DMS114 treated with DMSO at 0.1 percent for 48 hours (cell line): ENCODE measurements around the gene TOMM7.

Experiments used
- DNase-seq: peaks from one replicate; lab custom pipeline; 2025; ENCODE audit not compliant: unreplicated experiment; lab: John Stamatoyannopoulos, UW

The TOMM7 gene

GRCh38 chr7:22822486-22823141, at the start of gene TOMM7:
Gene TOMM7 (minus strand): TSS chr7:22822849. CDS start chr7:22822779, 70 bp downstream.
- DNase-seq: peak; percentile 95

- DNase-seq: no peak
Observed at GRCh38 chr7:22872096-22872807, 49.6 kb upstream of the TOMM7 start.

GRCh38 chr7:22871661-22872060, 49.0 kb upstream of the TOMM7 start:
- DNase-seq: no peak

- DNase-seq: no peak
Observed at GRCh38 chr7:22868509-22868908, 45.9 kb upstream of the TOMM7 start.

GRCh38 chr7:22867589-22867988, 44.9 kb upstream of the TOMM7 start:
- DNase-seq: no peak

- DNase-seq: no peak
Observed at GRCh38 chr7:22867003-22867402, 44.4 kb upstream of the TOMM7 start.

- no peak for DNase-seq
Observed at GRCh38 chr7:22865602-22865960, 42.9 kb upstream of the TOMM7 start.

- DNase-seq: no peak
Observed at GRCh38 chr7:22864855-22865601, 42.4 kb upstream of the TOMM7 start.

- no peak for DNase-seq
Observed at GRCh38 chr7:22864301-22864700, 41.7 kb upstream of the TOMM7 start.

- DNase-seq: no peak
Observed at GRCh38 chr7:22863156-22863899, 40.7 kb upstream of the TOMM7 start.

GRCh38 chr7:22861576-22861975, 38.9 kb upstream of the TOMM7 start:
- DNase-seq: no peak

GRCh38 chr7:22860784-22861482, 38.3 kb upstream of the TOMM7 start:
- no peak for DNase-seq

- DNase-seq: peak; percentile 8
Observed at GRCh38 chr7:22860337-22860736, 37.7 kb upstream of the TOMM7 start.

GRCh38 chr7:22859641-22860290, 37.1 kb upstream of the TOMM7 start:
- no peak for DNase-seq

GRCh38 chr7:22858640-22859561, 36.3 kb upstream of the TOMM7 start:
- DNase-seq: no peak

- DNase-seq: no peak
Observed at GRCh38 chr7:22858274-22858639, 35.6 kb upstream of the TOMM7 start.

- DNase-seq: no peak
Observed at GRCh38 chr7:22856416-22856815, 33.8 kb upstream of the TOMM7 start.

- no peak for DNase-seq
Observed at GRCh38 chr7:22855049-22855392, 32.4 kb upstream of the TOMM7 start.
